KMS-11 (cell line): ENCODE data around the gene DCANP1.

Experiments used
- H2AFZ ChIP-seq: fragments of 200-600 bp; sonication (generic); 2 replicates; pipeline ENCODE4 v1.6.1; 2016; ENCODE audit warnings: antibody characterized with exemption, mixed run types, low read depth
- H3K27ac ChIP-seq: fragments of 200-600 bp; sonication (generic); 2 replicates; pipeline ENCODE4 v1.6.1; 2016; ENCODE audit warnings: mild to moderate bottlenecking, mixed run types
- H3K27me3 ChIP-seq: fragments of 200-600 bp; sonication (generic); 2 replicates; pipeline ENCODE4 v1.6.1; 2017; ENCODE audit warnings: mild to moderate bottlenecking, low read depth, mixed run types, moderate library complexity; ENCODE audit not compliant: insufficient read depth
- H3K36me3 ChIP-seq: fragments of 200-600 bp; sonication (generic); 2 replicates; pipeline ENCODE4 v1.6.1; 2017; ENCODE audit warnings: mild to moderate bottlenecking, mixed run types; ENCODE audit not compliant: insufficient read depth
- H3K4me1 ChIP-seq: fragments of 200-600 bp; sonication (generic); 2 replicates; pipeline ENCODE4 v1.6.1; 2016; ENCODE audit warnings: mild to moderate bottlenecking, low read depth, mixed run types; ENCODE audit not compliant: poor library complexity, severe bottlenecking
- H3K4me2 ChIP-seq: fragments of 200-600 bp; sonication (generic); 2 replicates; pipeline ENCODE4 v1.7.0; 2016; ENCODE audit warnings: mild to moderate bottlenecking, mixed run types
- H3K4me3 ChIP-seq: fragments of 200-600 bp; sonication (generic); IDR thresholded peaks from 2 replicates; pipeline ENCODE4 v1.6.1; 2017; ENCODE audit warnings: low read depth, low read length, mixed read lengths; ENCODE audit not compliant: insufficient read depth
- H3K79me2 ChIP-seq: fragments of 200-600 bp; sonication (generic); 2 replicates; pipeline ENCODE4 v1.6.1; 2016; ENCODE audit warnings: low read depth, mixed run types; ENCODE audit not compliant: insufficient read depth
- H3K9ac ChIP-seq: fragments of 200-600 bp; sonication (generic); 2 replicates; pipeline ENCODE4 v1.6.1; 2016; ENCODE audit warnings: mild to moderate bottlenecking, mixed run types
- H4K20me1 ChIP-seq: fragments of 200-600 bp; sonication (generic); 2 replicates; pipeline ENCODE4 v1.6.1; 2016; ENCODE audit warnings: mild to moderate bottlenecking, mixed run types; ENCODE audit not compliant: insufficient read depth
- TF ChIP-seq, protein P1 (sequence below): fragments of 200-600 bp; sonication (generic); conservative IDR thresholded peaks from 2 replicates; pipeline ENCODE4 v1.6.1; 2017; ENCODE audit warnings: low read depth, mild to moderate bottlenecking, antibody characterized with exemption, low read length, moderate library complexity, mixed read lengths

Gene DCANP1

GRCh38 chr5:135480511-135480910 lies 33.4 kb upstream of the DCANP1 start:
- TF ChIP-seq, protein P1, sequence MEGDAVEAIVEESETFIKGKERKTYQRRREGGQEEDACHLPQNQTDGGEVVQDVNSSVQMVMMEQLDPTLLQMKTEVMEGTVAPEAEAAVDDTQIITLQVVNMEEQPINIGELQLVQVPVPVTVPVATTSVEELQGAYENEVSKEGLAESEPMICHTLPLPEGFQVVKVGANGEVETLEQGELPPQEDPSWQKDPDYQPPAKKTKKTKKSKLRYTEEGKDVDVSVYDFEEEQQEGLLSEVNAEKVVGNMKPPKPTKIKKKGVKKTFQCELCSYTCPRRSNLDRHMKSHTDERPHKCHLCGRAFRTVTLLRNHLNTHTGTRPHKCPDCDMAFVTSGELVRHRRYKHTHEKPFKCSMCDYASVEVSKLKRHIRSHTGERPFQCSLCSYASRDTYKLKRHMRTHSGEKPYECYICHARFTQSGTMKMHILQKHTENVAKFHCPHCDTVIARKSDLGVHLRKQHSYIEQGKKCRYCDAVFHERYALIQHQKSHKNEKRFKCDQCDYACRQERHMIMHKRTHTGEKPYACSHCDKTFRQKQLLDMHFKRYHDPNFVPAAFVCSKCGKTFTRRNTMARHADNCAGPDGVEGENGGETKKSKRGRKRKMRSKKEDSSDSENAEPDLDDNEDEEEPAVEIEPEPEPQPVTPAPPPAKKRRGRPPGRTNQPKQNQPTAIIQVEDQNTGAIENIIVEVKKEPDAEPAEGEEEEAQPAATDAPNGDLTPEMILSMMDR, result no peak
- H3K27me3 ChIP-seq, result no peaks in the 10 kb centered on the region

GRCh38 chr5:135478938-135479337 lies 31.8 kb upstream of the DCANP1 start:
- no peaks in the 10 kb centered on the region for H3K27me3 ChIP-seq
- H3K79me2 ChIP-seq, result no peaks in the 10 kb centered on the region
- H4K20me1 ChIP-seq, result no peaks in the 10 kb centered on the region
- no peak overlapping the region for H3K4me3 ChIP-seq
- no peaks in the 10 kb centered on the region for H3K36me3 ChIP-seq
- H2AFZ ChIP-seq, result no peak overlapping the region
- H3K4me1 ChIP-seq, result no peaks in the 10 kb centered on the region
- H3K9ac ChIP-seq, result no peak overlapping the region
- H3K27ac ChIP-seq, result no peak overlapping the region
- TF ChIP-seq, protein P1, result no peak
- H3K4me2 ChIP-seq, result no peak overlapping the region

More at GRCh38 chr5:135480511-135480910, 33.4 kb upstream of the DCANP1 start:
- H3K36me3 ChIP-seq, result no peaks in the 10 kb centered on the region
- no peaks in the 10 kb centered on the region for H4K20me1 ChIP-seq
- H2AFZ ChIP-seq, result no peak overlapping the region
- no peaks in the 10 kb centered on the region for H3K4me1 ChIP-seq
- H3K79me2 ChIP-seq, result no peaks in the 10 kb centered on the region
- H3K4me2 ChIP-seq, result no peak overlapping the region
- no peak overlapping the region for H3K9ac ChIP-seq
- H3K27ac ChIP-seq, result no peak overlapping the region
- no peak overlapping the region for H3K4me3 ChIP-seq

- TF ChIP-seq, protein P1, result no peak
- Histone ChIP-seq H3K27ac (no peak overlapping the region), H4K20me1 (no peaks in the 10 kb centered on the region), H3K9ac (no peak overlapping the region), H2AFZ (no peak overlapping the region), H3K27me3 (no peaks in the 10 kb centered on the region), H3K4me1 (no peaks in the 10 kb centered on the region), H3K4me3 (no peak overlapping the region), H3K4me2 (no peak overlapping the region), H3K79me2 (no peaks in the 10 kb centered on the region), H3K36me3 (no peaks in the 10 kb centered on the region)
Measured at GRCh38 chr5:135477613-135478066, 30.5 kb upstream of the DCANP1 start.

GRCh38 chr5:135476615-135477581 lies 29.8 kb upstream of the DCANP1 start:
- Histone ChIP-seq H4K20me1 (no peaks in the 10 kb centered on the region), H3K27me3 (no peaks in the 10 kb centered on the region), H3K4me3 (no peak overlapping the region), H2AFZ (no peak overlapping the region), H3K27ac (no peak overlapping the region), H3K79me2 (no peaks in the 10 kb centered on the region), H3K9ac (no peak overlapping the region), H3K4me2 (no peak overlapping the region), H3K4me1 (no peaks in the 10 kb centered on the region), H3K36me3 (no peaks in the 10 kb centered on the region)
- TF ChIP-seq, protein P1, result no peak
